ENCODE results near the gene ITGB3.

GRCh38 chr17:47279062-47279801 is 25.6 kb downstream of the ITGB3 start:
- TF ChIP-seq CTCF (IDR thresholded peaks at IDR 0.05) (no peak), POLR2A (IDR thresholded peaks at IDR 0.05) (no peak)
